HL-60 (cell line): ENCODE results near the gene MAP6D1.

Experiments used
- POLR2AphosphoS5 ChIP-seq: IDR thresholded peaks from 2 replicates; pipeline ENCODE4 v1.6.1; 2012; ENCODE audit warnings: low read depth
- TF ChIP-seq, protein P1 (sequence below): IDR thresholded peaks from one replicate; pipeline ENCODE4 v1.5.1; 2011; ENCODE audit warnings: low read length, control low read depth, inconsistent platforms; ENCODE audit not compliant: insufficient read depth

DNA sequence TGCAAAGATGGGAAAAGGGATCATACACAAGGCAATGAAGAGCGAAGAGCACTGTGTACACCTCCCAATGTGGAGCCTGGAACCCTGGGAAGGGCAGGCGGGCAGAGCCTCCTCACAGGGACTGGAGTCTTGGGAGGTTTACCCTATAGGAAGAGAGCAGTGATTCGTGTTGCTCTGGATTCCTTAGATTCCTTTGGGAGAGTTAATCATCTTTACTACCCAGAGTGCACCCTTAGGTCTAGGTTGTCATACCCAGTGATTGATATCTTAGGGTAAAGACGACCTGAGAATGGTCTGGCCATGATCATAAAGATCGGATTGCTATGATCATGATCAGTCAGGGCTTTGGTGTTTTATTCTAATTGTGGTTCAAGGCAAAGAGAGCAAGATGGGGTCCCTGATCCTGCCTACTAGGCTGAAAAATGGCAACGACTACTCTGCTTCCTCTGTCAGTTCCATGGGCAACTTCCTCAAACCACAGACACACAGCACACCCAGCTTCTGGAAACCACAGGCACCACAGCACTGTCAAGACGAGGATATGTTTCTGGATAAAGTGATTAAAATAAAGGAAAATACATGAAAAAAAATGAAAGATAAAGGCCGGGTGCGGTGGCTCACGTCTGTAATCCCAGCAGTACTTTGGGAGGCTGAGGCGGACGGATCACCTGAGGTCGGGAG lies 20.4 kb upstream of the MAP6D1 start:
- TF ChIP-seq, protein P1, sequence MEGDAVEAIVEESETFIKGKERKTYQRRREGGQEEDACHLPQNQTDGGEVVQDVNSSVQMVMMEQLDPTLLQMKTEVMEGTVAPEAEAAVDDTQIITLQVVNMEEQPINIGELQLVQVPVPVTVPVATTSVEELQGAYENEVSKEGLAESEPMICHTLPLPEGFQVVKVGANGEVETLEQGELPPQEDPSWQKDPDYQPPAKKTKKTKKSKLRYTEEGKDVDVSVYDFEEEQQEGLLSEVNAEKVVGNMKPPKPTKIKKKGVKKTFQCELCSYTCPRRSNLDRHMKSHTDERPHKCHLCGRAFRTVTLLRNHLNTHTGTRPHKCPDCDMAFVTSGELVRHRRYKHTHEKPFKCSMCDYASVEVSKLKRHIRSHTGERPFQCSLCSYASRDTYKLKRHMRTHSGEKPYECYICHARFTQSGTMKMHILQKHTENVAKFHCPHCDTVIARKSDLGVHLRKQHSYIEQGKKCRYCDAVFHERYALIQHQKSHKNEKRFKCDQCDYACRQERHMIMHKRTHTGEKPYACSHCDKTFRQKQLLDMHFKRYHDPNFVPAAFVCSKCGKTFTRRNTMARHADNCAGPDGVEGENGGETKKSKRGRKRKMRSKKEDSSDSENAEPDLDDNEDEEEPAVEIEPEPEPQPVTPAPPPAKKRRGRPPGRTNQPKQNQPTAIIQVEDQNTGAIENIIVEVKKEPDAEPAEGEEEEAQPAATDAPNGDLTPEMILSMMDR, result no peak
- no peak for TF ChIP-seq POLR2AphosphoS5
